ENCODE data around the gene KCNJ6. TPM values are rescaled to one million over a fixed set of nuclear protein-coding genes. Genes with fewer than 3 reads are reported as not detected.

Gene KCNJ6
- total RNA-seq, 1 experiment from 2014 or later: 1.2 TPM

DNA sequence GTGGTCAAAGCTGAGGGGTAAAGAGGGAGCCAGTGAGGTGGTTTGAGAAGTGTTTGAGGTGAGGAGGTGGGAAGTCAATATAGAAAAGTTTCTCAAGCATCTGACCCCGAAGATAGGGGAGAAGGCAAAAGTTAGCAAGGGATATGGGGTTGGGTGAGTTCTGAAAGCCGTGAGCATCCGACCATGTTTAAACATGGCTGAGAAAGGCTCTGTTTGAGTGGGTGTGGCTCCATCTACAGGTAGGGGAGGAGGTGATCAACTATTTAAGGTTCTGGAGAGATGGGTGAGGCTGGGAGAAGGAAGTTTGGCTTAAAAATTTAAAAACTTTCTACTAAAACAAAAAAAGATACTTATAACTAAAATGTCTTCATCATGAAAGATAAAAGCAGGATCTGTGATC is 273.8 kb downstream of the KCNJ6 start:
- WGBS (ENCODE audit: extremely low coverage, insufficient read length, low lambda C conversion rate): no CpG with 5 or more reads among the region's 3 CpGs
- no peak overlapping the region for H3K4me2 ChIP-seq (ENCODE audit: insufficient read depth, insufficient read length, low read length)
- H3K27ac Mint-ChIP-seq: peak overlapping the region in 2 of 3 experiments; percentile 32 to 87; a peak in 3 of 7 replicates

More for the DNA sequence above, 273.8 kb downstream of the KCNJ6 start:
- no peaks in the 10 kb centered on the region for H4K20me1 ChIP-seq (ENCODE audit: control insufficient read depth, insufficient read depth, insufficient read length)
- no peaks in the 10 kb centered on the region for H3K23me2 ChIP-seq (ENCODE audit: insufficient read length, low read depth, low read length, poor library complexity, severe bottlenecking)
- H4K5ac ChIP-seq (ENCODE audit: insufficient read length, low read depth, low read length): no peak overlapping the region
- no peak overlapping the region for H2BK5ac ChIP-seq (ENCODE audit: insufficient read length, low read length)
- H3K23ac ChIP-seq (ENCODE audit: insufficient read length, low read depth, low read length): no peak overlapping the region
- H2BK15ac ChIP-seq (ENCODE audit: low read depth, low read length): no peak overlapping the region
- H3K4me3 Mint-ChIP-seq: no peak overlapping the region
- peaks cover 14 to 25% of the 10 kb centered on the region in 2 experiments for H3K4me1 Mint-ChIP-seq
- no peak overlapping the region for H4K91ac ChIP-seq (ENCODE audit: insufficient read length, low read depth, low read length)
- H3K36me3 Mint-ChIP-seq (ENCODE audit: insufficient read depth in 1 of 3, low read depth in 3 of 3): peaks cover 0 to 2% (median 0%) of the 10 kb centered on the region in 3 experiments; a peak in 2 of 7 replicates
- H2BK20ac ChIP-seq (ENCODE audit: low read depth, low read length, poor library complexity, severe bottlenecking): no peak overlapping the region
- H3K79me1 ChIP-seq (ENCODE audit: insufficient read depth, low read depth, low read length, poor library complexity, severe bottlenecking): no peaks in the 10 kb centered on the region
- H3T11ph ChIP-seq (ENCODE audit: low read length): no peak overlapping the region
- DNase-seq: peak; percentile 60
- peaks cover 2% of the 10 kb centered on the region; the same call in 1 of the 2 replicates for H3K4me1 ChIP-seq (ENCODE audit: insufficient read depth, low read length)
- peaks cover 0 to 2% of the 10 kb centered on the region in 2 experiments; a peak in 2 of 5 replicates for H3K9me3 Mint-ChIP-seq
- no peak overlapping the region for H3K56ac ChIP-seq (ENCODE audit: insufficient read length, low read depth, low read length)
- no peak overlapping the region for H3K14ac ChIP-seq (ENCODE audit: insufficient read depth, low read length)
- H2AK5ac ChIP-seq (ENCODE audit: insufficient read length, low read length): no peak overlapping the region
- H2AFZ ChIP-seq (ENCODE audit: low read length): peak overlapping the region; percentile 76
- no peak overlapping the region for H3K9ac ChIP-seq (ENCODE audit: extremely low read depth, insufficient read length, low read length)
- TF ChIP-seq, protein P1, sequence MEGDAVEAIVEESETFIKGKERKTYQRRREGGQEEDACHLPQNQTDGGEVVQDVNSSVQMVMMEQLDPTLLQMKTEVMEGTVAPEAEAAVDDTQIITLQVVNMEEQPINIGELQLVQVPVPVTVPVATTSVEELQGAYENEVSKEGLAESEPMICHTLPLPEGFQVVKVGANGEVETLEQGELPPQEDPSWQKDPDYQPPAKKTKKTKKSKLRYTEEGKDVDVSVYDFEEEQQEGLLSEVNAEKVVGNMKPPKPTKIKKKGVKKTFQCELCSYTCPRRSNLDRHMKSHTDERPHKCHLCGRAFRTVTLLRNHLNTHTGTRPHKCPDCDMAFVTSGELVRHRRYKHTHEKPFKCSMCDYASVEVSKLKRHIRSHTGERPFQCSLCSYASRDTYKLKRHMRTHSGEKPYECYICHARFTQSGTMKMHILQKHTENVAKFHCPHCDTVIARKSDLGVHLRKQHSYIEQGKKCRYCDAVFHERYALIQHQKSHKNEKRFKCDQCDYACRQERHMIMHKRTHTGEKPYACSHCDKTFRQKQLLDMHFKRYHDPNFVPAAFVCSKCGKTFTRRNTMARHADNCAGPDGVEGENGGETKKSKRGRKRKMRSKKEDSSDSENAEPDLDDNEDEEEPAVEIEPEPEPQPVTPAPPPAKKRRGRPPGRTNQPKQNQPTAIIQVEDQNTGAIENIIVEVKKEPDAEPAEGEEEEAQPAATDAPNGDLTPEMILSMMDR (conservative IDR thresholded peaks at IDR 0.05): peak; percentile 81
- H3K9me3 ChIP-seq (ENCODE audit: control insufficient read depth, low read depth, low read length): no peaks in the 10 kb centered on the region
- H2BK12ac ChIP-seq (ENCODE audit: insufficient read length, low read depth, low read length): no peak overlapping the region
- H2BK120ac ChIP-seq (ENCODE audit: low read depth, low read length, poor library complexity, severe bottlenecking): no peak overlapping the region
- H3K18ac ChIP-seq (ENCODE audit: insufficient read length, low read depth, low read length): no peak overlapping the region
- no peak overlapping the region for H3K27ac ChIP-seq (ENCODE audit: insufficient read length, low read depth, low read length)
- H3K4ac ChIP-seq (ENCODE audit: low read depth, low read length): no peak overlapping the region
- no peak overlapping the region for H4K8ac ChIP-seq (replicated peaks; ENCODE audit: insufficient read length, low read depth, low read length)
- no peaks in the 10 kb centered on the region for H3K79me2 ChIP-seq (ENCODE audit: insufficient read depth, low read length)
- no peaks in the 10 kb centered on the region; the same call in 1 of the 2 replicates for H3K27me3 ChIP-seq (ENCODE audit: insufficient read depth, low read length)
- no peaks in the 10 kb centered on the region for H3K27me3 Mint-ChIP-seq (ENCODE audit: low read depth)

Data from H9 (cell line).